ENCODE results near the gene GRHPR.

GRCh38 chr9:37385286-37385685, 37.2 kb upstream of the GRHPR start:
- TF ChIP-seq NFE2L2 (IDR thresholded peaks at IDR 0.05; ENCODE audit: low read depth, low read length) (no peak), POLR2A (IDR thresholded peaks at IDR 0.05; ENCODE audit: low read depth, low read length) (no peak)
